ENCODE data around the gene DISC1.

DNA sequence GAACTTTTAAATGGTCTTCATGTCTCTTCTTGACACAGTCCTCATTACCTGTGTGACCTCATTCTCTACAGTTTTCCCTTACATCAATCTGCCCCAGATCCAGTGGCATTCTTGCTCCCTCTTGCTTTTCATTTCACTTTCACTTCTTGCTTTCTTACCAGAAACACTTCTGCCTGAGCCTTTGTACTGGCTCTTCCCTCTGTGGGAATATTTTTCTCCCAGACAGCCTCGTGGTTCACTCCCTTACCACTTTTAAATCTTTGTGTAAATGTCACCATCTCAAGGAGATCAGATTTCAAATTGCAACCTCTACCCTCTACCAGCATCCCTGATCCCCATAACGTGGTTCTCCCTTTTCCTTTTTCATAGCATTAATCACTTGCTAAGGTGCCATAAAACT lies 73.2 kb downstream of the DISC1 start:
- TF ChIP-seq, protein P1, sequence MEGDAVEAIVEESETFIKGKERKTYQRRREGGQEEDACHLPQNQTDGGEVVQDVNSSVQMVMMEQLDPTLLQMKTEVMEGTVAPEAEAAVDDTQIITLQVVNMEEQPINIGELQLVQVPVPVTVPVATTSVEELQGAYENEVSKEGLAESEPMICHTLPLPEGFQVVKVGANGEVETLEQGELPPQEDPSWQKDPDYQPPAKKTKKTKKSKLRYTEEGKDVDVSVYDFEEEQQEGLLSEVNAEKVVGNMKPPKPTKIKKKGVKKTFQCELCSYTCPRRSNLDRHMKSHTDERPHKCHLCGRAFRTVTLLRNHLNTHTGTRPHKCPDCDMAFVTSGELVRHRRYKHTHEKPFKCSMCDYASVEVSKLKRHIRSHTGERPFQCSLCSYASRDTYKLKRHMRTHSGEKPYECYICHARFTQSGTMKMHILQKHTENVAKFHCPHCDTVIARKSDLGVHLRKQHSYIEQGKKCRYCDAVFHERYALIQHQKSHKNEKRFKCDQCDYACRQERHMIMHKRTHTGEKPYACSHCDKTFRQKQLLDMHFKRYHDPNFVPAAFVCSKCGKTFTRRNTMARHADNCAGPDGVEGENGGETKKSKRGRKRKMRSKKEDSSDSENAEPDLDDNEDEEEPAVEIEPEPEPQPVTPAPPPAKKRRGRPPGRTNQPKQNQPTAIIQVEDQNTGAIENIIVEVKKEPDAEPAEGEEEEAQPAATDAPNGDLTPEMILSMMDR (IDR thresholded peaks at IDR 0.05): no peak
- TF ChIP-seq TCF7L2 (IDR thresholded peaks at IDR 0.05; ENCODE audit: low read depth, low read length): no peak
